GM12878 (cell line): ENCODE data around the gene ANTKMT. TPM values are rescaled to one million over a fixed set of nuclear protein-coding genes. Genes with fewer than 3 reads are reported as not detected.

ENCODE experiments used
- ATAC-seq: fragments of 200-7000 bp; cut with Tn5 transposase; 3 replicates; pipeline ENCODE4 v1.9.1; 2020; ENCODE audit warnings: mild to moderate bottlenecking, moderate library complexity
- BruUV-seq: library from RNA; stranded (reverse); fragments of 400-500 nt; replicated peaks from 2 replicates; lab custom pipeline; 2021; lab: Mats Ljungman, UMichigan
- CTCF ChIA-PET: fragments of 300-600 bp; sonication (Branson Sonifier 250); formaldehyde crosslinking; extraction: SDS; loops from one replicate; lab custom pipeline; 2021; ENCODE audit warnings: inconsistent platforms; lab: Yijun Ruan, JAX
- POLR2A ChIA-PET: fragments of 350-600 bp; formaldehyde crosslinking; extraction: SDS; loops from one replicate; lab custom pipeline; 2021; ENCODE audit warnings: inconsistent platforms; lab: Charles Lee
- RAD21 ChIA-PET: fragments of 300-600 bp; sonication (Branson Sonifier 250); formaldehyde crosslinking; loops from one replicate; lab custom pipeline; 2023; ENCODE audit warnings: antibody characterized with exemption; ENCODE audit not compliant: unreplicated experiment; lab: Charles Lee
- SMC1A ChIA-PET: fragments of 300-600 bp; sonication (Branson Sonifier 250); formaldehyde crosslinking; loops from one replicate; lab custom pipeline; 2023; ENCODE audit not compliant: unreplicated experiment, uncharacterized antibody; lab: Charles Lee
- DNase-seq: peaks from one replicate; pipeline ENCODE4 v3.0.0-alpha.2; 2011; ENCODE audit warnings: low read depth, low spot score
- FAIRE-seq: peaks from 3 replicates; lab custom pipeline; 2011; peaks lifted over from hg19 to GRCh38; lab: Jason Lieb, UNC
- H2AFZ ChIP-seq: 2 replicates; pipeline ENCODE4 v1.6.0; 2011; ENCODE audit warnings: low read depth, low read length, control low read depth; ENCODE audit not compliant: control insufficient read depth
- H3K27ac ChIP-seq: 2 replicates; pipeline ENCODE4 v1.5.1; 2011; ENCODE audit warnings: control low read depth; ENCODE audit not compliant: control insufficient read depth, insufficient read depth
- H3K27me3 ChIP-seq, 2 experiments: replicated peaks in 1 of 2; 2 replicates each; pipeline versions ENCODE4 v1.6.0 to v1.6.1; 2011; ENCODE audit warnings: low read length in 1 of 2; ENCODE audit not compliant: control insufficient read depth in 2 of 2, insufficient read depth in 2 of 2
- H3K36me3 ChIP-seq, 2 experiments: 2 replicates each; pipeline ENCODE4 v1.5.1; 2011; ENCODE audit warnings: low read length in 1 of 2; ENCODE audit not compliant: control insufficient read depth in 2 of 2, insufficient read depth in 2 of 2
- H3K4me1 ChIP-seq: 2 replicates; pipeline ENCODE4 v1.6.1; 2011; ENCODE audit warnings: mild to moderate bottlenecking, low read length, moderate library complexity, mixed read lengths; ENCODE audit not compliant: control insufficient read depth, insufficient read depth
- H3K4me2 ChIP-seq: 2 replicates; pipeline ENCODE4 v1.6.0; 2011; ENCODE audit warnings: control low read depth; ENCODE audit not compliant: control insufficient read depth, insufficient read depth
- H3K4me3 ChIP-seq: fragments of 200-600 bp; sonication (generic); 2 replicates; pipeline ENCODE4 v1.5.1; 2016
- H3K79me2 ChIP-seq: 2 replicates; pipeline ENCODE4 v1.6.0; 2011; ENCODE audit warnings: low read length; ENCODE audit not compliant: control insufficient read depth, insufficient read depth
- H3K9ac ChIP-seq: 2 replicates; pipeline ENCODE4 v1.8.0; 2011; ENCODE audit warnings: low read length, control low read depth, mixed read lengths; ENCODE audit not compliant: control insufficient read depth, insufficient read depth
- H3K9me3 ChIP-seq: replicated peaks from 3 replicates; pipeline ENCODE4 v1.5.1; 2011; ENCODE audit warnings: mild to moderate bottlenecking, low read length; ENCODE audit not compliant: control insufficient read depth, insufficient read depth
- H4K20me1 ChIP-seq: 2 replicates; pipeline ENCODE4 v1.6.0; 2011; ENCODE audit not compliant: control insufficient read depth, insufficient read depth
- ASH2L ChIP-seq: fragments of 300-600, 200-600 bp; sonication (generic); IDR thresholded peaks from 2 replicates; pipeline ENCODE4 v1.6.1; 2017; ENCODE audit warnings: low read depth, mild to moderate bottlenecking, borderline replicate concordance
- BCL3 ChIP-seq: IDR thresholded peaks from 2 replicates; pipeline ENCODE4 v1.6.1; 2011; ENCODE audit warnings: borderline replicate concordance, low read depth, mild to moderate bottlenecking, moderate library complexity, low read length; ENCODE audit not compliant: insufficient read depth, poor library complexity, severe bottlenecking
- CHD2 ChIP-seq: IDR thresholded peaks from 2 replicates; pipeline ENCODE4 v1.6.1; 2011; ENCODE audit warnings: low read depth, low read length, improper control_type of control experiment, borderline replicate concordance
- EGR1 ChIP-seq, 2 experiments: IDR thresholded peaks; 1 replicate in 1 of 2; 2 replicates in 1 of 2; pipeline ENCODE4 v1.6.1; 2011 to 2012; ENCODE audit warnings: low read depth in 2 of 2, low read length in 2 of 2, borderline replicate concordance in 1 of 2, mild to moderate bottlenecking in 1 of 2, moderate library complexity in 1 of 2
- EP300 ChIP-seq, 2 experiments: fragments of 150-350 bp in 1 of 2; IDR thresholded peaks; 2 replicates each; pipeline ENCODE4 v1.6.1; 2011 to 2012; ENCODE audit warnings: low read depth in 2 of 2, low read length in 2 of 2, borderline replicate concordance in 1 of 2, improper control_type of control experiment in 1 of 2, inconsistent platforms in 1 of 2; ENCODE audit not compliant: control insufficient read depth in 1 of 2
- FOXK2 ChIP-seq: fragments of 450-650 bp; IDR thresholded peaks from 2 replicates; pipeline ENCODE4 v1.6.1; 2017; ENCODE audit warnings: mild to moderate bottlenecking, moderate library complexity
- GABPA ChIP-seq: IDR thresholded peaks from 2 replicates; pipeline ENCODE4 v1.6.1; 2014; ENCODE audit warnings: antibody characterized with exemption, low read depth, mild to moderate bottlenecking, inconsistent platforms
- HCFC1 ChIP-seq: fragments of 150-350 bp; IDR thresholded peaks from 2 replicates; pipeline ENCODE4 v1.6.1; 2014; ENCODE audit warnings: low read length
- LARP7 ChIP-seq: fragments of 450-650 bp; IDR thresholded peaks from 2 replicates; pipeline ENCODE4 v1.6.1; 2017; ENCODE audit warnings: mild to moderate bottlenecking
- MLLT1 ChIP-seq: fragments of 450-650 bp; IDR thresholded peaks from 2 replicates; pipeline ENCODE4 v1.6.1; 2016; ENCODE audit warnings: mild to moderate bottlenecking
- PKNOX1 ChIP-seq: fragments of 450-650 bp; IDR thresholded peaks from 2 replicates; pipeline ENCODE4 v1.6.1; 2016; ENCODE audit warnings: mild to moderate bottlenecking
- POLR2AphosphoS2 ChIP-seq: IDR thresholded peaks from 2 replicates; pipeline ENCODE4 v1.6.1; 2011; ENCODE audit warnings: low read depth, mild to moderate bottlenecking, low read length, improper control_type of control experiment, moderate library complexity
- TBL1XR1 ChIP-seq: IDR thresholded peaks from 2 replicates; pipeline ENCODE4 v1.6.1; 2012; ENCODE audit warnings: low read depth, low read length, improper control_type of control experiment
- USF2 ChIP-seq: IDR thresholded peaks from 2 replicates; pipeline ENCODE4 v1.6.1; 2011; ENCODE audit warnings: low read depth, low read length, improper control_type of control experiment, borderline replicate concordance
- WGBS: methylation state at CpG from one replicate; pipeline ENCODE4 v1.1.6; 2016; ENCODE audit warnings: low lambda C conversion rate; ENCODE audit not compliant: insufficient replicate concordance, insufficient coverage; ENCODE audit errors: missing lambda C conversion rate; 5-methylcytosine and 5-hydroxymethylcytosine counted together
- in situ Hi-C: fragments of 300-500 bp; cut with MboI; formaldehyde crosslinking; loops from 9 replicates; pipeline ENCODE4 v1.14.3; 2018; ENCODE audit warnings: mixed read lengths
- intact Hi-C: fragments of 100-400 bp; cut with micrococcal nuclease; formaldehyde crosslinking; loops from one replicate; pipeline ENCODE4 v1.14.2; 2022; ENCODE audit not compliant: unreplicated experiment
- polyA plus RNA-seq, 11 experiments: library from polyadenylated mRNA; depleted of rRNA in 4 of 11; unstranded in 6 of 11; stranded (reverse) in 5 of 11; fragments of >200 nt; fragmentation: Nextera tagmentation in 4 of 11; fragmentation: Illumina TruSeq in 1 of 11; extraction: Ambion mirVana in 4 of 11; extraction: Trizol in 1 of 11; gene quantifications; 1 replicate in 1 of 11; 2 replicates in 10 of 11; pipeline versions ENCODE4 v1.2.1 to v1.2.3, GENCODE V29; 2011 to 2016; ENCODE audit warnings: inconsistent platforms in 2 of 11, missing spikeins in 2 of 11, low read depth in 1 of 11
- total RNA-seq, 4 experiments: library from RNA; depleted of rRNA in 3 of 4; stranded (reverse); fragments of >200 nt in 3 of 4; fragmentation: Illumina TruSeq in 1 of 4; extraction: Trizol in 1 of 4; gene quantifications; 2 replicates each; pipeline versions ENCODE4 v1.2.1 to v1.2.3, GENCODE V29; 2013 to 2021

The ANTKMT gene
- total and polyA plus RNA-seq, 10 of the 15 experiments (the other 5 are each of a cell fraction or from before 2014, with no cell fraction given) = 0.58 to 60.5 (median 25.8) TPM

GRCh38 chr16:674968-675883 is 45.7 kb upstream of the ANTKMT start, which contains the start of gene RHBDL1:
RHBDL1 (plus strand) TSS chr16:675671; CDS start chr16:675791, 120 bp downstream.
- 8% methylated on average over 56 of the region's 73 CpGs for WGBS
- no peak within 1 kb of the TSS for H3K9ac ChIP-seq
- H4K20me1 ChIP-seq = no peaks in the 10 kb centered on the region; the same call in 1 of the 2 replicates
- no peaks in the 10 kb centered on the region for H3K27me3 ChIP-seq
- H3K4me3 ChIP-seq = no peak within 1 kb of the TSS
- H2AFZ ChIP-seq = no peak within 1 kb of the TSS
- in situ Hi-C loops = no loop called here
- no peak within 1 kb of the TSS for H3K27ac ChIP-seq
- FAIRE-seq = no peak
- ChIA-PET CTCF (no interaction called here), SMC1A (no interaction called here), RAD21 (interaction anchor here (0.8 kb wide), 1 partner anchor 39 kb away, joined by 3 read pairs; the partner anchor contains the start of gene METTL26), POLR2A (no interaction called here)
- intact Hi-C loops = no loop called here
- no TSS peak for BruUV-seq
- H3K4me2 ChIP-seq = 0 out of 2 replicates have a peak within 1 kb of the TSS, but pooled peaks have one; percentile 55
- no peaks in the 10 kb centered on the region for H3K9me3 ChIP-seq
- H3K36me3 ChIP-seq = peaks cover 0 to 15% of the 10 kb centered on the region in 2 experiments; a peak in 3 of 4 replicates
- H3K79me2 ChIP-seq = no peaks in the 10 kb centered on the region
- no peaks in the 10 kb centered on the region for H3K4me1 ChIP-seq
- ATAC-seq = no peak
- DNase-seq = no peak
- TF ChIP-seq USF2 (no peak), PKNOX1 (no peak), CHD2 (no peak), EP300 (IDR thresholded peaks at IDR 0.05; ENCODE audit: borderline replicate concordance in 1 of 2, control insufficient read depth in 1 of 2, low read depth in 2 of 2, low read length in 2 of 2) (no peak), FOXK2 (no peak), MLLT1 (no peak), POLR2AphosphoS2 (peak; percentile 71; the same call in 1 of the 2 replicates), EGR1 (IDR thresholded peaks at IDR 0.05; ENCODE audit: borderline replicate concordance in 1 of 2, low read depth in 2 of 2, low read length in 2 of 2) (0 out of 3 replicates have a peak, but pooled peaks of 1 of the 2 experiments have one; percentile 7), ASH2L (no peak), TBL1XR1 (no peak), BCL3 (peak; percentile 23), GABPA (no peak), HCFC1 (no peak), LARP7 (0 out of 2 replicates have a peak, but pooled peaks have one; percentile 18)
